ENCODE measurements around the gene TBC1D23.
"Not testable (repeated sequence)": the region's sequence is repeated elsewhere in the genome, so short reads cannot be mapped to it uniquely, and the experiment has no call there.

Gene TBC1D23

DNA sequence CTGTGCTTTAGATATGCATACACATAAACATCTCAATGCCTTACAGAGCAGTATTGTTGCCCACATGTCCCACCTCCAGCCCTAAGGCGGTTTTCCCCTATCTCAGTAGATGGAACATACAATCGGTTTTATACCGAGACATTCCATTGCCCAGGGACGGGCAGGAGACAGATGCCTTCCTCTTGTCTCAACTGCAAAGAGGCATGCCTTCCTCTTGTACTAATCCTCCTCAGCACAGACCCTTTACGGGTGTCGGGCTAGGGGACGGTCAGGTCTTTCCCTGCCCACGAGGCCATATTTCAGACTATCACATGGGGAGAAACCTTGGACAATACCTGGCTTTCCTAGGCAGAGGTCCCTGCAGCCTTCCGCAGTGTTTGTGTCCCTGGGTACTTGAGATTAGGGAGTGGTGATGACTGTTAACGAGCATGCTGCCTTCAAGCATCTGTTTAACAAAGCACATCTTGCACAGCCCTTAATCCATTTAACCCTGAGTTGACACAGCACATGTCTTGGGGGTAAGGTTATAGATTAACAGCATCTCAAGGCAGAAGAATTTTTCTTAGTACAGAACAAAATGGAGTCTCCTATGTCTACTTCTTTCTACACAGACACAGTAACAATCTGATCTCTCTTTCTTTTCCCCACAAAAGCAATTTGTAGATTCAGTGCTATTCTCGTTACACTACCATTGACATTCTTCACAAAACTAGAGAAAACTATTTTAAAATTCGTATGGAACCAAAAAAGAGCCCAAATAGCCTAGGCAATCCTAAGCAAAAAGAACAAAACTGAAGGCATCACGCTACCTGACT is 12.2 kb downstream of the TBC1D23 start:
- H2AK5ac ChIP-seq (ENCODE audit: low read depth, low read length); H3K4me2 ChIP-seq (ENCODE audit: insufficient read depth, low read length, poor library complexity, severe bottlenecking); H3K23ac ChIP-seq (ENCODE audit: low read depth, low read length, poor library complexity); H3K27ac ChIP-seq (replicated peaks; ENCODE audit: low read length); H3K4me1 ChIP-seq (ENCODE audit: control insufficient read depth in 2 of 2, insufficient read depth in 1 of 2, low read depth in 1 of 2, low read length in 2 of 2); H3K18ac ChIP-seq (ENCODE audit: low read length); H3K79me1 ChIP-seq (ENCODE audit: low read depth, low read length); H3K9me3 ChIP-seq (replicated peaks in 1 of 2; ENCODE audit: control insufficient read depth in 2 of 2, insufficient read depth in 1 of 2, low read depth in 1 of 2, low read length in 2 of 2); H2AFZ ChIP-seq (ENCODE audit: low read length); H2BK120ac ChIP-seq (ENCODE audit: low read depth, low read length); H3K36me3 ChIP-seq (replicated peaks in 1 of 2; ENCODE audit: control insufficient read depth in 2 of 2, insufficient read depth in 2 of 2, low read length in 2 of 2); H4K91ac ChIP-seq (ENCODE audit: low read depth, low read length, poor library complexity); H4K8ac ChIP-seq (ENCODE audit: low read depth, low read length); DNase-seq (ENCODE audit: low spot score); H3K27me3 ChIP-seq (ENCODE audit: control insufficient read depth in 3 of 3, insufficient read depth in 3 of 3, low read depth in 1 of 3, low read length in 3 of 3); H3K4me3 ChIP-seq (ENCODE audit: low read length in 2 of 2); H3K9ac ChIP-seq (ENCODE audit: low read depth, low read length, poor library complexity); H2BK5ac ChIP-seq (ENCODE audit: low read length); H2BK12ac ChIP-seq (ENCODE audit: low read length); H3K4ac ChIP-seq (ENCODE audit: low read length); H2BK15ac ChIP-seq (ENCODE audit: low read length); H3K14ac ChIP-seq (ENCODE audit: low read length): not testable (repeated sequence)
- WGBS, 2 donors (ENCODE audit: extremely low coverage in 2 of 2, insufficient read length in 2 of 2, insufficient replicate concordance in 1 of 2), result no CpG with 5 or more reads among the region's 13 CpGs

DNA sequence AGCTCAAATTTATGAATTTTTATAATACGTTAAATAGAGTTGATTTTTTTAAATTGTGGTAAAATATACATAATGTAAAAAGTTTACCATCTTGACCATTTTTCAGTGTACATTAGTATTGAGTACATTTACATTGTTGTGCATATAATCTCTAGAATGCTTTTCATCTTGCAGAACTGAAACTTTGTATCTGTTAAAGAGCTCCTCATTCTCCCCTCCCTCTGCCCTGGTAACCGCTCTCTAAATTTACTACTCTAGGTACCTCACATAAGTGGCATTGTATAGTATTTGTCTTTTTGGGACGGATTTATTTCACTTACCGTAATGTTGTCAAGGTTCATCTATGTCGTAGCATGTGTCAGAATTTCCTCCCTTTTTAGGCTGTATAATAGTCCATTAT is 13.6 kb downstream of the TBC1D23 start:
- Histone ChIP-seq H3K4me2 (ENCODE audit: insufficient read depth, low read length, poor library complexity, severe bottlenecking) (no peak overlapping the region), H3K79me1 (ENCODE audit: low read depth, low read length) (no peaks in the 10 kb centered on the region), H4K8ac (ENCODE audit: low read depth, low read length) (no peak overlapping the region), H2BK12ac (ENCODE audit: low read length) (no peak overlapping the region), H2BK15ac (ENCODE audit: low read length) (no peak overlapping the region), H3K4ac (ENCODE audit: low read length) (no peak overlapping the region), H3K14ac (ENCODE audit: low read length) (no peak overlapping the region), H3K27ac (replicated peaks; ENCODE audit: low read length) (no peak overlapping the region), H2BK120ac (ENCODE audit: low read depth, low read length) (no peak overlapping the region), H3K27me3 (ENCODE audit: control insufficient read depth in 3 of 3, insufficient read depth in 3 of 3, low read depth in 1 of 3, low read length in 3 of 3) (no peaks in the 10 kb centered on the region), H3K4me3 (ENCODE audit: low read length in 2 of 2) (no peak overlapping the region), H4K91ac (ENCODE audit: low read depth, low read length, poor library complexity) (no peak overlapping the region), H3K4me1 (ENCODE audit: control insufficient read depth in 2 of 2, insufficient read depth in 1 of 2, low read depth in 1 of 2, low read length in 2 of 2) (peaks cover 0 to 6% of the 10 kb centered on the region in 2 donors), H2AFZ (ENCODE audit: low read length) (no peak overlapping the region), H3K36me3 (replicated peaks in 1 of 2; ENCODE audit: control insufficient read depth in 2 of 2, insufficient read depth in 2 of 2, low read length in 2 of 2) (no peaks in the 10 kb centered on the region), H3K9me3 (replicated peaks in 1 of 2; ENCODE audit: control insufficient read depth in 2 of 2, insufficient read depth in 1 of 2, low read depth in 1 of 2, low read length in 2 of 2) (no peaks in the 10 kb centered on the region), H3K18ac (ENCODE audit: low read length) (no peak overlapping the region), H3K9ac (ENCODE audit: low read depth, low read length, poor library complexity) (no peak overlapping the region), H2BK5ac (ENCODE audit: low read length) (no peak overlapping the region), H2AK5ac (ENCODE audit: low read depth, low read length) (no peak overlapping the region), H3K23ac (ENCODE audit: low read depth, low read length, poor library complexity) (no peak overlapping the region)
- no CpG with 5 or more reads among the region's 5 CpGs for WGBS, 2 donors (ENCODE audit: extremely low coverage in 2 of 2, insufficient read length in 2 of 2, insufficient replicate concordance in 1 of 2)
- DNase-seq (ENCODE audit: low spot score), result no peak

DNA sequence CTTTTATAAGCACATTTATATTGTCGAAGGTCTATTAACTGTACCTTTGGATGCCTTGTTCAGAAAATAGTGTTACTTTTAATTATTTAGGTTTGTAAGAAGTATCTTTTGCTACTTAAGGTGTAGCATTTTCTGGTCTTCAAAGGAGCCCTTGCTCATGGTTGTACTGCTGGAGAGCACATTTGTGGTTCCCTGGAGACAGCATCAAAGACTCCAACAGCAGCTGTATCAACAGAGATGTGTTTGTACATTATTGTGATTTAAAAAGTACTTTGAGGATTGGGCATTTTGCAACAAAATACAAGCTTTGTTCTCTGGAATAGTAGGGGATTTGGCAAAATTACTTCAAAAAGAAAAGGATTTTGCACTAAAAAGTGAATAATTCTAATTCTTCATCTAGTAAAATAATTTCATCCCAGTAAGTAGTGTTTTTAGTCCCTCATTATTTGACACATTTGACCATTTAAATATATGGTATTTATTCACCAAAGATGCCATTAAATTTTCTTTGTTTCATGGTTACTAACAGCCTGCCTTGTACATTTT is 16.5 kb downstream of the TBC1D23 start:
- H3K4ac ChIP-seq (ENCODE audit: low read length), result no peak overlapping the region
- no peak overlapping the region for H3K14ac ChIP-seq (ENCODE audit: low read length)
- no peak overlapping the region for H3K4me3 ChIP-seq (ENCODE audit: low read length in 2 of 2)
- no peaks in the 10 kb centered on the region for H3K79me1 ChIP-seq (ENCODE audit: low read depth, low read length)
- H3K9me3 ChIP-seq (replicated peaks in 1 of 2; ENCODE audit: control insufficient read depth in 2 of 2, insufficient read depth in 1 of 2, low read depth in 1 of 2, low read length in 2 of 2), result no peaks in the 10 kb centered on the region
- H2AFZ ChIP-seq (ENCODE audit: low read length), result no peak overlapping the region
- no peak overlapping the region for H2AK5ac ChIP-seq (ENCODE audit: low read depth, low read length)
- H3K18ac ChIP-seq (ENCODE audit: low read length), result no peak overlapping the region
- H4K91ac ChIP-seq (ENCODE audit: low read depth, low read length, poor library complexity), result no peak overlapping the region
- no peak overlapping the region for H3K23ac ChIP-seq (ENCODE audit: low read depth, low read length, poor library complexity)
- peaks cover 0 to 16% of the 10 kb centered on the region in 2 donors for H3K36me3 ChIP-seq (replicated peaks in 1 of 2; ENCODE audit: control insufficient read depth in 2 of 2, insufficient read depth in 2 of 2, low read length in 2 of 2)
- no peak overlapping the region for H4K8ac ChIP-seq (ENCODE audit: low read depth, low read length)
- no peak overlapping the region for H3K27ac ChIP-seq (replicated peaks; ENCODE audit: low read length)
- no peaks in the 10 kb centered on the region for H3K27me3 ChIP-seq (ENCODE audit: control insufficient read depth in 3 of 3, insufficient read depth in 3 of 3, low read depth in 1 of 3, low read length in 3 of 3)
- H2BK15ac ChIP-seq (ENCODE audit: low read length), result no peak overlapping the region
- no peak overlapping the region for H2BK120ac ChIP-seq (ENCODE audit: low read depth, low read length)
- peaks cover 0 to 6% of the 10 kb centered on the region in 2 donors for H3K4me1 ChIP-seq (ENCODE audit: control insufficient read depth in 2 of 2, insufficient read depth in 1 of 2, low read depth in 1 of 2, low read length in 2 of 2)
- no CpG with 5 or more reads among the region's 1 CpG for WGBS, 2 donors (ENCODE audit: extremely low coverage in 2 of 2, insufficient read length in 2 of 2, insufficient replicate concordance in 1 of 2)
- H3K9ac ChIP-seq (ENCODE audit: low read depth, low read length, poor library complexity), result no peak overlapping the region
- no peak for DNase-seq (ENCODE audit: low spot score)
- H2BK5ac ChIP-seq (ENCODE audit: low read length), result no peak overlapping the region
- no peak overlapping the region for H3K4me2 ChIP-seq (ENCODE audit: insufficient read depth, low read length, poor library complexity, severe bottlenecking)
- H2BK12ac ChIP-seq (ENCODE audit: low read length), result no peak overlapping the region

DNA sequence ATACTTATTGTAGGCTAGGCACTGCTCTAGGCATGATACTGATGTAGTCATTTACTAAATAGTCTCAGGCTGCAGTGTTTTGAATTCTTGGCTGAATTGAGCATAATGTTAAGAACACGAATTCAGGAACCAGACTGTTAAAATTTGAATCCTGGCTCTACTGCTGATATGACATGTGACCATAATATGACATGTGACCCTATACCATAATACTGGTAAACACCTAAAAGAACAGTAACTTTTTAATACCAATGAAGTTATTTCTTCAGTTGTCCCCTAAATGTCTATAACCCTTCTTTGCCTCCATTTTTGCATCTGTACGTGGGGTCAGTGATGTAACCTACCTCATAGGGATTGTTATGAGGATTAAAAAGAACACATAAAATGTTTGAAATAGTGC is 18.1 kb downstream of the TBC1D23 start:
- no CpG with 5 or more reads among the region's 2 CpGs for WGBS, 2 donors (ENCODE audit: extremely low coverage in 2 of 2, insufficient read length in 2 of 2, insufficient replicate concordance in 1 of 2)
- no peak overlapping the region for H3K4me2 ChIP-seq (ENCODE audit: insufficient read depth, low read length, poor library complexity, severe bottlenecking)
- H3K27ac ChIP-seq (replicated peaks; ENCODE audit: low read length), result no peak overlapping the region
- no peaks in the 10 kb centered on the region for H3K9me3 ChIP-seq (replicated peaks in 1 of 2; ENCODE audit: control insufficient read depth in 2 of 2, insufficient read depth in 1 of 2, low read depth in 1 of 2, low read length in 2 of 2)
- no peak overlapping the region for H3K9ac ChIP-seq (ENCODE audit: low read depth, low read length, poor library complexity)
- no peak overlapping the region for H2AFZ ChIP-seq (ENCODE audit: low read length)
- peaks cover 0 to 6% of the 10 kb centered on the region in 2 donors for H3K4me1 ChIP-seq (ENCODE audit: control insufficient read depth in 2 of 2, insufficient read depth in 1 of 2, low read depth in 1 of 2, low read length in 2 of 2)
- no peak overlapping the region for H3K18ac ChIP-seq (ENCODE audit: low read length)
- H3K79me1 ChIP-seq (ENCODE audit: low read depth, low read length), result no peaks in the 10 kb centered on the region
- no peak overlapping the region for H3K4ac ChIP-seq (ENCODE audit: low read length)
- no peak overlapping the region for H2BK120ac ChIP-seq (ENCODE audit: low read depth, low read length)
- no peaks in the 10 kb centered on the region for H3K27me3 ChIP-seq (ENCODE audit: control insufficient read depth in 3 of 3, insufficient read depth in 3 of 3, low read depth in 1 of 3, low read length in 3 of 3)
- H2BK5ac ChIP-seq (ENCODE audit: low read length), result no peak overlapping the region
- no peak overlapping the region for H3K4me3 ChIP-seq (ENCODE audit: low read length in 2 of 2)
- H3K23ac ChIP-seq (ENCODE audit: low read depth, low read length, poor library complexity), result no peak overlapping the region
- no peak overlapping the region for H3K14ac ChIP-seq (ENCODE audit: low read length)
- no peak overlapping the region for H4K91ac ChIP-seq (ENCODE audit: low read depth, low read length, poor library complexity)
- no peak overlapping the region for H2AK5ac ChIP-seq (ENCODE audit: low read depth, low read length)
- H2BK12ac ChIP-seq (ENCODE audit: low read length), result no peak overlapping the region
- H2BK15ac ChIP-seq (ENCODE audit: low read length), result no peak overlapping the region
- no peak for DNase-seq (ENCODE audit: low spot score)
- H4K8ac ChIP-seq (ENCODE audit: low read depth, low read length), result no peak overlapping the region
- H3K36me3 ChIP-seq (replicated peaks in 1 of 2; ENCODE audit: control insufficient read depth in 2 of 2, insufficient read depth in 2 of 2, low read length in 2 of 2), result peaks cover 0 to 28% of the 10 kb centered on the region in 2 donors
